T-helper 2 cell treated with Interferon-gamma antibody and Interleukin-4, amounts not matched to agents 100 ng/mL and 5 ng/mL, for 36 hours (primary cell): ENCODE measurements around the gene PRELID2. TPM values are rescaled to one million over a fixed set of nuclear protein-coding genes. Genes with fewer than 3 reads are reported as not detected.
"Not testable (repeated sequence)": the region's sequence is repeated elsewhere in the genome, so short reads cannot be mapped to it uniquely, and the experiment has no call there.

ENCODE experiments used
- intact Hi-C: fragments of 100-400 bp; cut with micrococcal nuclease; formaldehyde crosslinking; loops from one replicate; pipeline ENCODE4 v1.15.1; 2023
- total RNA-seq: library from RNA; stranded (reverse); gene quantifications from 2 replicates; pipeline ENCODE4 v1.2.3, GENCODE V29; 2022

PRELID2 gene
- total RNA-seq, 1 donor from 2014 or later: 4.3 TPM

- intact Hi-C loops: no loop called here
Measured at GRCh38 chr5:145752534-145752933, 82.6 kb downstream of the PRELID2 start.

- intact Hi-C loops: no loop called here
Measured at GRCh38 chr5:145750199-145750598, 84.9 kb downstream of the PRELID2 start.

GRCh38 chr5:145743396-145744061 is 91.6 kb downstream of the PRELID2 start:
- intact Hi-C loops: no loop called here

GRCh38 chr5:145739843-145740242 is 95.3 kb downstream of the PRELID2 start:
- intact Hi-C loops: no loop called here

GRCh38 chr5:145738227-145738626 is 96.9 kb downstream of the PRELID2 start:
- intact Hi-C loops: no loop called here

GRCh38 chr5:145737578-145737977 is 97.6 kb downstream of the PRELID2 start:
- intact Hi-C loops: no loop called here

GRCh38 chr5:145729956-145730355 is 105.2 kb downstream of the PRELID2 start:
- intact Hi-C loops: not testable (repeated sequence)

GRCh38 chr5:145723516-145723915 is 111.6 kb downstream of the PRELID2 start:
- intact Hi-C loops: no loop called here

- intact Hi-C loops: no loop called here
Measured at GRCh38 chr5:145718956-145719355, 116.2 kb downstream of the PRELID2 start.

- intact Hi-C loops: no loop called here
Measured at GRCh38 chr5:145715412-145715811, 119.7 kb downstream of the PRELID2 start.

GRCh38 chr5:145712245-145712644 is 122.9 kb downstream of the PRELID2 start:
- intact Hi-C loops: no loop called here

- intact Hi-C loops: no loop called here
Measured at GRCh38 chr5:145711417-145711816, 123.7 kb downstream of the PRELID2 start.

Other genes with a start within 250 kb of the PRELID2 start
- not detected in 2 replicates for gene GRXCR2, start 37.7 kb upstream of the PRELID2 start, total RNA-seq
- 0.14 and 0.45 TPM in 2 replicates for gene SH3RF2, start 101.2 kb upstream of the PRELID2 start, total RNA-seq